Prostate gland (tissue), 2 donors: ENCODE results near the gene TRIB2.

Experiments used
- CTCF ChIP-seq, 4 experiments: fragments of 200-600 bp in 2 of 4; fragments of 450-650 bp in 2 of 4; sonication (generic) in 2 of 4; IDR thresholded peaks; 1 replicate in 3 of 4; 2 replicates in 1 of 4; pipeline ENCODE4 v1.5.1; 2016 to 2019; ENCODE audit warnings: antibody characterized with exemption in 4 of 4, mild to moderate bottlenecking in 2 of 4, moderate library complexity in 2 of 4
- POLR2A ChIP-seq: fragments of 450-650 bp; IDR thresholded peaks from one replicate; pipeline ENCODE4 v1.6.1; 2016; ENCODE audit warnings: antibody characterized with exemption, mild to moderate bottlenecking
- POLR2AphosphoS5 ChIP-seq: sonication (generic); formaldehyde crosslinking; IDR thresholded peaks from one replicate; pipeline ENCODE4 v1.6.1; 2017; ENCODE audit warnings: antibody characterized with exemption

- TF ChIP-seq CTCF (IDR thresholded peaks at IDR 0.05) (no peak), POLR2AphosphoS5 (no peak), POLR2A (no peak)
Measured at GRCh38 chr2:12730265-12730664, 13.5 kb downstream of the TRIB2 start.
